Measurements from ENCODE around the gene ADD1. TPM values are rescaled to one million over a fixed set of nuclear protein-coding genes. Genes with fewer than 3 reads are reported as not detected.

The ADD1 gene
- total and polyA plus RNA-seq, 7 donors, result 124 to 224 (median 176) TPM

- ATAC-seq, result no peak
Measured at GRCh38 chr4:2825740-2826139, 17.9 kb upstream of the ADD1 start.

GRCh38 chr4:2827071-2827873, 16.4 kb upstream of the ADD1 start:
- Histone ChIP-seq H3K4me1 (no peaks in the 10 kb centered on the region), H3K4me3 (no peak overlapping the region), H3K27ac (no peak overlapping the region), H3K9me3 (no peaks in the 10 kb centered on the region), H3K27me3 (ENCODE audit: insufficient read depth in 3 of 3, low read length in 2 of 3) (no peaks in the 10 kb centered on the region), H3K36me3 (ENCODE audit: insufficient read depth in 1 of 2, low read depth in 1 of 2) (peaks cover 2 to 79% of the 10 kb centered on the region in 2 donors)
- WGBS, 3 donors, result 90 to 93% (median 92%) methylated on average over 30 to 31 of the region's 31 CpGs
- DNase-seq (peak in 1 of 2 donors; percentile 39), ATAC-seq (no peak)
- intact Hi-C loops (cut with DNase I), result no loop called here
- no peak for TF ChIP-seq CTCF (IDR thresholded peaks at IDR 0.05)

More at GRCh38 chr4:2825740-2826139, 17.9 kb upstream of the ADD1 start:
- no peaks in the 10 kb centered on the region for H3K27me3 ChIP-seq (ENCODE audit: insufficient read depth in 3 of 3, low read length in 2 of 3)
- intact Hi-C loops (cut with DNase I), result no loop called here
- no peak overlapping the region for H3K27ac ChIP-seq
- 52 to 57% (median 52%) methylated on average over 13 of the region's 13 CpGs for WGBS, 3 donors
- TF ChIP-seq CTCF (IDR thresholded peaks at IDR 0.05), result no peak
- peaks cover 2 to 73% of the 10 kb centered on the region in 2 donors for H3K36me3 ChIP-seq (ENCODE audit: insufficient read depth in 1 of 2, low read depth in 1 of 2)
- no peaks in the 10 kb centered on the region for H3K4me1 ChIP-seq
- no peaks in the 10 kb centered on the region for H3K9me3 ChIP-seq
- no peak overlapping the region for H3K4me3 ChIP-seq
- peak; percentile 11 to 51 for DNase-seq

GRCh38 chr4:2827874-2828751, 15.5 kb upstream of the ADD1 start:
- Histone ChIP-seq H3K36me3 (ENCODE audit: insufficient read depth in 1 of 2, low read depth in 1 of 2) (peaks cover 2 to 79% of the 10 kb centered on the region in 2 donors), H3K27ac (no peak overlapping the region), H3K9me3 (no peaks in the 10 kb centered on the region), H3K4me3 (no peak overlapping the region), H3K4me1 (no peaks in the 10 kb centered on the region), H3K27me3 (ENCODE audit: insufficient read depth in 3 of 3, low read length in 2 of 3) (no peaks in the 10 kb centered on the region)
- 79 to 89% (median 88%) methylated on average over 20 to 24 of the region's 24 CpGs for WGBS, 3 donors
- TF ChIP-seq CTCF (IDR thresholded peaks at IDR 0.05), result no peak
- intact Hi-C loops (cut with DNase I), result no loop called here
- ATAC-seq (no peak), DNase-seq (peak in 1 of 2 donors; percentile 38)

- no peak overlapping the region for H3K4me3 ChIP-seq
- H3K27ac ChIP-seq, result no peak overlapping the region
- 88 to 91% (median 91%) methylated on average over 17 of the region's 17 CpGs for WGBS, 3 donors
- intact Hi-C loops (cut with DNase I), result no loop called here
- no peaks in the 10 kb centered on the region for H3K27me3 ChIP-seq (ENCODE audit: insufficient read depth in 3 of 3, low read length in 2 of 3)
- DNase-seq (peak in 1 of 2 donors; percentile 36), ATAC-seq (no peak)
- TF ChIP-seq CTCF (IDR thresholded peaks at IDR 0.05), result no peak
- H3K36me3 ChIP-seq (ENCODE audit: insufficient read depth in 1 of 2, low read depth in 1 of 2), result peaks cover 0 to 82% of the 10 kb centered on the region in 2 donors
- H3K4me1 ChIP-seq, result no peaks in the 10 kb centered on the region
- H3K9me3 ChIP-seq, result no peaks in the 10 kb centered on the region
Measured at GRCh38 chr4:2828758-2829181, 14.9 kb upstream of the ADD1 start.
